Measurements from ENCODE around the gene TBCEL. TPM values are rescaled to one million over a fixed set of nuclear protein-coding genes. Genes with fewer than 3 reads are reported as not detected.
A peak's percentile ranks its signal among the peaks of the same experiment; 100 is the strongest.

Gene TBCEL
- total RNA-seq, 3 donors from 2014 or later: 16.0 to 31.8 (median 26.9) TPM

GRCh38 chr11:121091492-121092152 lies 67.7 kb downstream of the TBCEL start:
- H3K27ac ChIP-seq: no peak overlapping the region
- no peaks in the 10 kb centered on the region for H3K27me3 ChIP-seq
- intact Hi-C loops (cut with DNase I; ENCODE audit: low total_unique reads): no loop called here
- no peaks in the 10 kb centered on the region for H3K36me3 ChIP-seq
- no peaks in the 10 kb centered on the region for H3K4me1 ChIP-seq
- DNase-seq (ENCODE audit: low spot score in 2 of 2): no peak
- no peaks in the 10 kb centered on the region for H3K9me3 ChIP-seq
- no peak overlapping the region for H3K4me3 ChIP-seq
- no peak for TF ChIP-seq POLR2A (IDR thresholded peaks at IDR 0.05)

- no peaks in the 10 kb centered on the region for H3K36me3 ChIP-seq
- DNase-seq (ENCODE audit: low spot score in 2 of 2): peak in 1 of 2 donors; percentile 34
- no peaks in the 10 kb centered on the region for H3K9me3 ChIP-seq
- no peaks in the 10 kb centered on the region for H3K4me1 ChIP-seq
- TF ChIP-seq POLR2A (IDR thresholded peaks at IDR 0.05) (no peak), CTCF (IDR thresholded peaks at IDR 0.05) (no peak), POLR2AphosphoS5 (IDR thresholded peaks at IDR 0.05) (no peak)
- no peaks in the 10 kb centered on the region for H3K27me3 ChIP-seq
- intact Hi-C loops (cut with DNase I; ENCODE audit: low total_unique reads): no loop called here
- H3K4me3 ChIP-seq: no peak overlapping the region
- no peak overlapping the region for H3K27ac ChIP-seq
Measured at GRCh38 chr11:121095561-121095960, 71.7 kb downstream of the TBCEL start.

GRCh38 chr11:121099364-121099763 lies 75.5 kb downstream of the TBCEL start:
- Histone ChIP-seq H3K27me3 (no peaks in the 10 kb centered on the region), H3K27ac (no peak overlapping the region), H3K4me3 (no peak overlapping the region), H3K4me1 (no peaks in the 10 kb centered on the region), H3K9me3 (no peaks in the 10 kb centered on the region), H3K36me3 (no peaks in the 10 kb centered on the region)
- no peak for TF ChIP-seq POLR2AphosphoS5 (IDR thresholded peaks at IDR 0.05)
- no peak for TF ChIP-seq POLR2A (IDR thresholded peaks at IDR 0.05)
- TF ChIP-seq CTCF (IDR thresholded peaks at IDR 0.05): no peak
- intact Hi-C loops (cut with DNase I; ENCODE audit: low total_unique reads): no loop called here
- no peak for DNase-seq (ENCODE audit: low spot score in 2 of 2)

- no peak overlapping the region for H3K4me3 ChIP-seq
- no peak for TF ChIP-seq POLR2AphosphoS5 (IDR thresholded peaks at IDR 0.05)
- TF ChIP-seq CTCF (IDR thresholded peaks at IDR 0.05): no peak
- TF ChIP-seq POLR2A (IDR thresholded peaks at IDR 0.05): no peak
- H3K27me3 ChIP-seq: no peaks in the 10 kb centered on the region
- intact Hi-C loops (cut with DNase I; ENCODE audit: low total_unique reads): no loop called here
- H3K9me3 ChIP-seq: no peaks in the 10 kb centered on the region
- no peak for DNase-seq (ENCODE audit: low spot score in 2 of 2)
- no peaks in the 10 kb centered on the region for H3K36me3 ChIP-seq
- H3K27ac ChIP-seq: no peak overlapping the region
- no peaks in the 10 kb centered on the region for H3K4me1 ChIP-seq
Measured at GRCh38 chr11:121099885-121100284, 76.0 kb downstream of the TBCEL start.

- H3K27me3 ChIP-seq: no peaks in the 10 kb centered on the region
- H3K27ac ChIP-seq: no peak within 1 kb of the TSS
- H3K9me3 ChIP-seq: no peaks in the 10 kb centered on the region
- no peaks in the 10 kb centered on the region for H3K4me1 ChIP-seq
- DNase-seq (ENCODE audit: low spot score in 2 of 2): no peak
- no peaks in the 10 kb centered on the region for H3K36me3 ChIP-seq
- no peak within 1 kb of the TSS for H3K4me3 ChIP-seq
- TF ChIP-seq CTCF (IDR thresholded peaks at IDR 0.05) (no peak), POLR2A (IDR thresholded peaks at IDR 0.05) (no peak)
- intact Hi-C loops (cut with DNase I; ENCODE audit: low total_unique reads): no loop called here
Measured at GRCh38 chr11:121100943-121101342, 77.0 kb downstream of the TBCEL start, which contains the start of gene TECTA. Gene TECTA, plus strand, starts transcription at chr11:121101243. Its CDS starts 1,423 bp downstream, at chr11:121102666.
